HG03135 (cell line): ENCODE data around the gene REEP3.

ENCODE experiments used
- ATAC-seq: cut with Tn5 transposase; IDR thresholded peaks from one replicate; pipeline ENCODE4 v1.9.1; 2021; ENCODE audit warnings: mild to moderate bottlenecking, moderate library complexity; ENCODE audit not compliant: unreplicated experiment

Gene REEP3

DNA sequence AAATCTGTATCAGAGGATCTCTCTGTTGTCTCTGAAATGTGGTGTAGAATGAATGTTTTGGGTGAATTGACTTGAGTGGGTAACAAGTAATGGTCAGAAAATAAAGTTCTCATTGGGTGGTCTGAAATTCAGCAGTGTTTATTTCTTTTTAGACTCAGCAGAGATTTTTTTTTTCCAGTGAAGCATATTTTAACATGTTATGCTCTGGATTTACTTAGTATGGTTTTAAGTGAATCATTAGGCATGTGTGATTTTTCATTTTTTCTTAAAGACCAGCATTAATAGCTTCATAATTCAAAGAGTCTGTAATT is 63.5 kb downstream of the REEP3 start:
- ATAC-seq = no peak

DNA sequence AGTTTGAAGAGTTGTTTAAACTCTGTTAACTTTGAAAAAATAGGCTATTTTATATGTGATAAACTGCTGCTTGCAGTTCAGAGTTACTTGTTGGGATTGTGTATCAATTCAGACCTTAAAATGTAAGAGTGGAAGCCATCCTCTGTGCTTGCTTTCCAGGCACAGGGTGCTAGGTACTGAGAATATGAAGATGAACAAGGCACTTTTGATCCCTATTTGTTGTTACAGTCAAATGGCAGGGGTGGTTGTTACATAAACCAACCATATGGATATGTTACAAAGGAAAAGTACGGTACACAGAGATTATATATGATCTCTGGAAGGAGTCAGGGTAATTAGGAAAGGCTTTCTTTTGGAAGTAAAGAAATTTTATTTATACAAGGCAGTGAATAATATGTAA is 63.8 kb downstream of the REEP3 start:
- ATAC-seq = no peak

DNA sequence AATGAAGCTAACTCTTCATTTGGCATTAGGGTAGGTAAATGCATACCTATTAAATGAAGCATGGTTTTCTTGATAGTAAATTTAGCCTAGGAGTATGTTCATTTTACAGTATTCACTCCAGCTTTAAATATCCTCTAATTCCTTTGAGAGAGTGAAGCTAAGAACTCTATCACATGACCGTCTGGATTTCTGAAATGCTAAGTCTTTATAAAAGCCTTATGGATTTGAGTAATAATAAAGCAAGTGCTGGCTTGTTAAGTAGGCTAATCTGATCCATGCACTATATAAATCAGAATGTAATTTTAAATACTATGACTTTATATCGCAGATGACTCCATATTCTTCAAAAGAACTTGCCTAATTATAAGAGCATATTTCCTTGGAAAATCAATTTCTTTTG is 64.8 kb downstream of the REEP3 start:
- no peak for ATAC-seq

DNA sequence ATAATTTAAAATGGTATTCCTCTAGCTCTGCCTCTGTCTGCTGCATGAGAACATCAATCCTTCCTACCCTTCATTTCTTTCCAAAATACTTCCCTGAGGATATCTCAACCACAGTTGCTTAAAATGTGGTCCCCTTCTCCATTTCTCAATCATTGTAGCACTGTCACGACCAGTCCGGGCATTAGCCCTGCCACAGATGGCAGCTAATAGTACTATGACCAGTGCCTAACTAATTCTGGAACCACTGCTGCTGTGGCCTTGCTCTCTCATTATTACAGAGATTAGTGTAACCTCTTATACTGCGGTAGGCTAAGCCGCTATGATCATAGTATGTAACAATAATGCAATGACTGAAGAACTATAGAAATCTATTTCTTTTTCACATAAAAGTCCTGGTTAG is 66.0 kb downstream of the REEP3 start:
- no peak for ATAC-seq

DNA sequence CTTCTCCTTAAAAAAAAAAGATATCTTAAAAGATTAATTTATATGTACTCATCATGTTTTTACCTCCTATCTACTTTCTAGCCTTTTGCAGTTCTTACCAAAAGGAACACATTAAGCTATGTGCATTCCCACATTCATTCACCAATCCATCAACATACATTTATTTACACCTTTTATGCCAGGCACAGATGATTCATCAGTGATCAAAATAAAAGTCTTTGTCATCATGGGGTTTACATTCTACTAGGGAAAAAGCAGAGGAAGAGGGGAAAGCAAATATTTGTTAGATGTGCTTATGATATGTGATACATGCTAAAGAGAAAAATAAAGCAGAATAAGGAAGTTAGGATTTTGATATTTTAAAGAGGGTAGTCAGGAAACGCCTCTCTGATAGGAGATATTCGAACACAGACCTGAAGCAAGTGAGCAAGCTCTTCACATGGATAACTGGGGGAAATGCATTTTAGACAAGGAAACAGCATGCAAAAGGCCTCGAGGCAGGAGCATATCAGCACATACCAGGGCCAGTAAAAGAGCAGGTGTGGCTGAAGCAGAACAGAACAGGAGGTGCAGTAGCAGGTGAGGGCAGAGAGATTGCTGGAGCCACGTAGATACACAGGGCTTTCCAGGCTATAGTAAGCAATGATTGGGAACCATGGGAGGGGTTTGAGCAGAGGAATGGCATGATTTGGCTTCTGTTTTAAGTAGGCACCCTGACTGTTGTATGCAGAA is 67.4 kb downstream of the REEP3 start:
- no peak for ATAC-seq

DNA sequence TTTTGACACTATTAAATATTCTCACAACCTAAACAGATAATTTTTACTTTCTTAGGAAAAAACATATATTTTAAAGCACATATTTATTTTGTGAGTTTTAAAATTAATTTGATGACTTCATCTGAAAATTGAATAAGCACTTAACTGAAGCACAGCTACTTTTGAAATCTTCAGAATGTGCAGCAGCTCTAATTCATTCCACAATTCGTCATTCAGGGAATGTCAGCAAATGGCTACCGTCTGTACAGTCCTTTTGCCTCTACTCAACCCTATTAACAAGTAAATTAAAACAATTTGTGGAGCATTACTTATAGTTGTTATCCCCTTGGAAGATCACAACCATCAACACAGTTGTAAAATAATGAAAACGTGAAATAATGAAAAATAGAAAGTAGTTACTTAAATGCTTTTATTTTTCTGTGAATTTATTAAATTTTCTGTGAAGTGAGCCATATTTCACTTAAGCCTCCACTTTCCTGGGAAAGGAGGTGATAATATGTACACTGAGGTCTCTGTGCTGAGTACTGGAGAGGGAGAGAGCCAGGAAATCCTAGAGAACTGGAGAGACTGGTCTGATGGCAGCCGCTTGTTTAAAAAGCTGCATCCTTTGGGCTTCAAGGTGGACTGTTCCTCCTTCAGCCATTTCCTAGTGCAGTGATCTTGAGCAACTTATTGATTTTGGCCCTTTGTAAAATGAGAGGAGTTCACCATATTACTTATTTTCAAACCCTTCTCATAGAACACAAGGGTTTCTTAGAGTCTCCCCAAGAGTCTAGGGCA is 70.6 kb downstream of the REEP3 start:
- ATAC-seq = no peak

DNA sequence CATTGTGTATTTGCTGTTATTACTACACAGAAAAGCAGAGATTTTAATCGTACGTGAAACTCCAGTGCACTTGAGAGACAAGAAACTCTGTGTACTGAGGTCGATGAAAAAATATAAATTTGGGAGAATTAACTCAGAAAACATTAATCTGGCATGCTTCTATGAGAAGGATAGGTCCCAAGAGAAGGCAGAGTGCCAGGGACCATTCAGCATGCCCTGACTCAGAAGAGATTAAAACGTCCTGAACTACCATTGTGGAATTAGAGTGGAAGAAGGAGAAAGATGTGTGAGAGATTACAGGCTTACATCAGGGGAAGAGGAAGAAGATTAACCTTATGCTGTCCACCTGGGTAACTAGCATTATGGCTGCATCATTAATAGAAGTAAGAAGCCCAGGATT is 72.4 kb downstream of the REEP3 start:
- ATAC-seq = no peak

DNA sequence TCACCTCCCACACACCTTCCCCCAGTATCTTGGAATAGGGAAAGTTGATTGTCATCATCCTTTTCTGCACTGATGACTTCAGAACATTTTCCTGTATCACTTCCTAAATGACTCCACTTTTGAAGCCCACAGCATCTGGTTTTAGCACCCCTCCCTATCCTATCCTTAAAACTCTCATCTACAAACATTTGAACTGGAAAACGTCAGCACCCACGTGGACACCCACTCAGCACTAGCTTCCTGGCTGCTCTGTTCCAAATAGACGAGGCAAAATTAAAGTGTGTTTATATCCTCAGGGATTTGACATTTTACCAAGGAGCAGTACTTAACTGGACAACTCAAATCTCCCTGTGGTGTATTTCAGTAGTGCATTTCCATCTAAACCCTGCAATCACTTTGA is 73.9 kb downstream of the REEP3 start:
- ATAC-seq = no peak

DNA sequence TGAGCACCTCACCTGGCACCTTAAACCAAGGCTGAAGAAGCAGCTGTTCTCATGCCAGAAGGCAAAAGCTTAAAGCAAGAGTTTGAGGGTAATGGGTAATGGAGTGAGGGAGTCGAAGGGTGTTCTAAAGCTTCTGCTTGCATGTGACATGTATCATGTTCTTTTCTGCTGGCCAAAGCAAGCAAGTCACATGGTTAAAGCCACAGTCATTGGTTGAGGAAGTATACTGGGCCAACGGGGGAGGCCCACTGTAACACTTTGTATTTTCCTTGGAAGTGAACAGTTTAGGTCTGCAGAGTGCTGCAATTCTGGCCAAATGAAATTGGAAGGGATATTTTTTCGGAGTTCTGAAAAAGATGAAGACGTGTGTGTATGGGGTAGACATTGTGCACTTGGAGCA is 75.7 kb downstream of the REEP3 start:
- ATAC-seq = no peak

DNA sequence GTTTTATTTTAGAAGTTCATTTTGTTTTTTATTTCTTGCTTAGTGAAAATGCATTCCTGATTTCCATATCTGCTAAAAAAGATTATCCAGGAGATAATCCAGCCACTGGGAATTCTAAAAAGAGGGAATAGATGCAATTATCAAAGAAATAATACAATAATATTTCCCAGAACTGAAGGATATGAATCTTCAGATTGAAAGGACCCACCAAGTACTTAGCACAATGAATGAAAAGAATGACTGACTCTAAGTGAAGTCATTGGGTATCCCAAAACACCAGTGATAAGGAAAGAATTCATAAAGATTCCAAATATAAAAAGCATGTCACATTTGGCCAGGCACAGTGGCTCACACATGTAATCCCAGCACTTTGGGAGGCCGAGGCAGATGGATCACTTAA is 79.3 kb downstream of the REEP3 start:
- no peak for ATAC-seq

DNA sequence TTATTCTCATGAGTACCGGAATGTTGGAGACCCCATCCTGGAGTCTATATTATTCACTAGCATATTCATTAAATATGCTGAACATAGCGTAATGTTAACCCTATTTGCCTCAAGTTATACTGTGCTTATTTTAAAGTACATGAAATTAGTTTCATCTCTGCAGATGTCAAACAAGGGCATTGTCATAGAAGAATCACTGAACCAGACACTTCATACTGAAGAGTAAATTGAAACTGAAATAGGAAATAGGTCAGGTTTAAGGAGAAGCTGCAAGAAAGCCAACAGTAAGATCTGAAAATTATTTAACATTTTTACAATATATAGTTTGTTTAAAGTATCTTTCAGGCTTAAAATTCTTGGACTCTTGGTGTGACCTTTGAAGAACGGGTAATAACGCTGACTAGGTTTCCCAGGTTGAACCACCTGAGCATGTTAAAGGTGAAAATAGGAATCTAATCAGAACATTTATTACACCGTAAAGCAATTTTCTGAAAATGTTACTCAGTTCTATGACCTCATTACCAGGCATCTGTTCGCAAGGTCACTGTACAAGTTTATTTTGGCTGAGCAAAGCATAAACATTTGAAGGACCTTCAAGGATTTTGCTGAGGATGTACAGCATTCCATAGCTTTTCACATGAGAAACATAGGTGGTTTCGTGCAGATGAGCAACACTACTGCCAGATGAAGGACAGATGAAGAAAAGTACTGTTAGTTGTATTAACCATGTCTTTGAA is 82.7 kb downstream of the REEP3 start:
- peak; percentile 67 for ATAC-seq

DNA sequence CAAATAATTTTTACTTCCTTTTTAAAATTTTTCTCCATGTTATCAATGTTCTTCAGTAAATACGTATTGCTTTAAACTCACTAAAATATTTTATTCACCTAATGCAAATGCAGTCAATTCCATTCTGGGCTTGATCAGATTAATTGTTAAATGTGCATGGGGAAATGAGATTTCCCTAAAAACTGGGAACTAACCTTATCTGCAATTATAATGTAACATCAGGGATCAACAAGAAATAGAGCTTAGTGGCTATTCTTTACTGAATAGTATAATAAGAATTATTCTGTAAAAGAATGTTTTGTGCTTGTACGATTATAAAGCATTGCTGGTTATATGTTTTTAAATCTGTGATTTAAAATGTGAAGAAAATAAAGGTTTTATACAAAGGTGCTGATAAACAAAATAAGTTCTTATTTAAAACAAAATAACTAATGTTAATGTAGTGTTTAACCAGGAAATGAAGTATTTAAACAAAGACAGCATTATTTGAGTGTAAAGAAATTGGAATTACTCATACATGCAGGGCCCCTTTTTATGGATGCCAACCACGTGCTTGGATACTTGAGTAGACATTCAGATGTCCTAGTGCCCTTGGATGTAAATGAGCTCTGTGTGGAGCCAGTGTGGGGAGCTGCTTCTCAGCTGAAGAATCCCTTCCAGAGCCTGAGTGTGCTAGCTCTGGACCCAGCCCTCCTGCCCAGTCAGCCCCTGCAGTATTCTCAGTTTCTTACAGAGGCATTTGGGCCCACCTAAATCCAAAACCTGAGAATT is 84.2 kb downstream of the REEP3 start:
- ATAC-seq = no peak

DNA sequence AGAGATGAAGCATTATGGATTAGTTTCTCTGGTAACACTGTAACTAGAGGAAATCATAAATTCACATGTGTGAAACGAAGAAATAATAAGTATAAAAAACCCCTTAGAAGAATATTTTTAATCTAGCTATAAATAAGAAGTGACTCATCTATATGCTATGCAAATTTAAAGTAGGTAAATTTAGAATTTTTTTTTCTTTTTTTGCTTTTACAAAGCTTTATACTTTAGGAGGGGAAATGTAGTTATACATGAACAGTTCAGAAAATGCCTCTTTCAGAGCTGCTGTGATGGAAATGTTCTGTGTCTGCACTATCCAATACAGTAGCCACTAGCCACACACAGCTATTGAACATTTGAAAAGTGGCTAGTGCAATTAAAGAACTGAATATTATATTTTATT is 87.3 kb downstream of the REEP3 start:
- no peak for ATAC-seq

DNA sequence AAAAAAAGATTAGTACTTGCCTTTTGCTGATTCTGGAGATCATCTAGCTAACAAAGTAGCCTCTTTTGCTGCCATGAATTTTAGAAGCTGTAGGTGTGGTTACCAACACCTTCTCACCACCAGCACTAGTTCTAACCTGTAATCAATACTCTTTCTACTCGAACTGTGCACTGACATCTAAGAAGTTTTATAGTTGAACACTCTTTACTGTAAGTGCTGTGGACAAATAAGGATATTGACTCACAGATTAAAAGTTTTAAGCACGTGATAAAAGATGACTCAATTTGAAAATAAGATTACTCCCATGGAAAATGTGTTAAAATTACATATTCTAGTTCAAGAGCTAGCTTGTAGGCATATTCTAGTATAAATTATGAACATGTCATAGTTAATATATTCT is 89.9 kb downstream of the REEP3 start:
- no peak for ATAC-seq

DNA sequence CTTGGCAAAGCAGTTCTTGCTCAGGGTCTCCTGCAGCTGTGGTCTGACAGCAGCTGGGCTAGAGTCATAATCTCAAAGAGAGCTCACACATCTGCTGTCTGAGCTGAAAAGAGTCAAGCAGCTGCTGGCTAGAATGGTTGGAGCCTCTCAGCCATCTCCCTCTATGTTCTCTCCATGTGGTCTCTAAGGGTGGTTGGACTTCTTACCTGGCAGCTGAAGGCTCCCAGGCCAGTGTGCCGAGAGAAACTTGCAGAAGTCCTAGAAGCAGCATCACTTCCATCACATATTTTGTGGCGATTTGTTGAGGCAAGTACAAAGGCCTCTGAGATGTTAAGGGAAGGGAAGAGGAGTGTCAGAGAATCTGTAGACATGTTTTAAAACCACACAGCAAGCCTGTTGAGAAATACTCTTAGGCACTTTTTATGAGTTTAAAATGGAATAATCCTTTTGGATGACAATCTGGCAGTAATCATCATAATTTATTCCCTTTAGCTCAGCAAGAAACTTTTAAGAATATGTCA is 93.2 kb downstream of the REEP3 start:
- ATAC-seq = no peak

DNA sequence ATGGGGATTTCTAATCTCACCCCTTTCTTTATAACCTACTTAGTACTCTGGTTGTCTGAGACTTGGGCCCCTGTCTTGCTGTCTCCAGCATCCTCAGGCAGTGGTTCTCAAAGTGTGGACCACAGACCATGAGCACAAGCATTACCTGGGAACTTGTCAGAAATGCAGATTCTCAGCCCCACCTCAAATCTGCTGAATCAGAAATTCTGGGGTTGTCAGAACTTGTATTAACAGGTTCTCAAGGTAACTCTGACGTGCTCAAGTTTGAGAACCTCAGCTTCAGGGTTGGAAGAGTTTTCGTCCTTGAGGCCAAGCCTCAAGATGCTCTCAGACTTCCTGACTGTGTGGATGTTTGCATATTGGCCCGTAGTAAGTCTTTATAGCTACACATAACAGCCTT is 97.4 kb downstream of the REEP3 start:
- no peak for ATAC-seq

DNA sequence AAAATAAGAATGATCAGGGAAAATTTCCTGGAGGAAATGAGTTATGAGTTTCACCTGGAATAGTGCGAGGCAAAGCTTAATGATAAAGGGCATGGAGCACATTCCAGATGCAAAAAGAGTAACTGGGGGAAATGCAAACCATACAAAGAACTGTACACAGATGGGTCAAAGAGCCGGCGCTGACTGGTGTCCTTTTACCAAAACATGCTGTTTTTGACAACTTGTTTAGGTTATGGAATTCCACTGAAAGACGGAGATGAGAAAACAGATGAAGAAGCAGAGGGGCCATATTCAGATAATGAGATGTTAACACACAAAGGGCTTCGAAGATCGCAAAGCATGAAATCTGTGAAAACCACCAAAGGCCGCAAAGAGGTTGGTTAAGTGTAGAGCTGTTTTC is 98.2 kb downstream of the REEP3 start:
- no peak for ATAC-seq

DNA sequence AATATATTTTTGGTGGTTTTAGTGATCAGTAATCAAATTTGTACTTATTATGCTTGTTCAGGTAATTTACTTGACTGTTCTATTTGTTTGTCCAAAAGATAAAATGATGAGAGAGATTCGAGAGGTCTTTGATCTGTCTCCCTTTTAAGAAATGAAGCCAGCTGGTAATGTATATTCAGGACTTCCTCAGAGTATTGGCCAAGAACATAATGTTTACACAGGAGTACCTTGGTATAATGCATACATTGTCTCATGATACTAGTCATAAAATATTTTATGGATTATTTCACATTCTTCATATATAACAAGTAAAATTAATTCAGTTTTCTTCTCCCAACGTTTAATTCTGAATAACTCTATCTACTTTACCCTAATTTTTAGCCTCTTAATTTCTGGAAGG is 100.9 kb downstream of the REEP3 start:
- no peak for ATAC-seq

DNA sequence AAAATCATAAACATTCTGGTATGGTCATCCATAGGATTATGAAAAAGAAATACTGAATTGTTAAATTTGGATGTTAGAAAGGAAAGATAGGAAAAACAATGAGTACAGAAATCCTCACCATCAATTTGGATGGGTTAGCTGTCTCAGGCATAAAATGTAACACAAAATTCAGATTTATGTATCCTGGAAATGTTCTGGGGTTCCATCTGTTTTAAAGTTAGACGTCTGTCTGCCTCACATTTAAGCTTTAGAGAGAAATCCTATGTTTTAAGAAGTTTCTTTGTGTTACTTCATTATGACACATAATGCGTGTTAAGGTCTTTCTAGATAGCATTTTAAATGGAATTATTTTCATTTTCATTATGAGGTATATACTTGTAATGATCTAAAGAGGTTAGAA is 103.5 kb downstream of the REEP3 start:
- no peak for ATAC-seq

DNA sequence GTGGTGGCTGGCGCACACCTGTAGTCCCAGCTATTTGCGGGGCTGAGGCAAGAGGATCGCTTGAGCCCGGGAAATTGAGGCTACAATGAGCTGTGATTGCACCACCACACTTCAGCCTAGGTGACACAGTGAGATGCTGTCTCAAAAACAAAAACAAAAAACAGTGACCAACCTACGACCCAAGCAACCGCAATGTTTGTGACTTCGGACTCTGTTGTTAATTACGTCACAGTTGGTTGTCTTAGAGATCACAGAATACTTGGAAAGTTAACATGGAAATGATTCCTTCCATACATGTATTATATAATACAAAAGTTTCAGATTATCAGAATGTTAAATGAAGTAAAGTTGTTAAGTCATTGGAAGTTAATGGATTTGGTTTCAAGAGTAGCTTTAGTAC is 106.2 kb downstream of the REEP3 start:
- no peak for ATAC-seq

DNA sequence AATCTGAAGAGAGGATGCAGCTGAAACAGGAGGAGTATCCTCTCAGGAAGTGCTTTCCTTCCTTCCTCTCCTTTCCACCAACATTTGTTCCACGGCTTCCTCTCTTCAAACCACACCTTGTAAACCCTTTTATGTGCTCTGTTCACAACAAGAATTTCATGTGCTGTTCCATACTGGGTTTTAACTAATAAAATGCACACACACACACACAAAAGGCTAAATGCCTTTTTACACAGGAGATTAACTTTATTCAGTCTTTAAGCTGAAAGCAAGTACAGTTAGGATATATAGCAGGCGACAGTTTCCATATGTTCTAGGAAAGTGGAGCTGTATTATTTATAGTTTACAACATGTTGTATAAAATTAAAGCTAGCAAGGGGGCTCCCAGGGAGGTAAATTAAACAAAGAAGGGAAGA is 106.7 kb downstream of the REEP3 start:
- ATAC-seq = no peak
